CD4-positive, alpha-beta T cell treated with Interleukin-4 for 1 hour (primary cell): Measurements from ENCODE around the gene CCT6A.
"Not testable (repeated sequence)": the region's sequence is repeated elsewhere in the genome, so short reads cannot be mapped to it uniquely, and the experiment has no call there.

ENCODE experiments used
- DNase-seq, 2 donors: peaks; one replicate each; pipeline ENCODE4 v3.0.0-alpha.2; 2020 to 2022

The CCT6A gene

DNA sequence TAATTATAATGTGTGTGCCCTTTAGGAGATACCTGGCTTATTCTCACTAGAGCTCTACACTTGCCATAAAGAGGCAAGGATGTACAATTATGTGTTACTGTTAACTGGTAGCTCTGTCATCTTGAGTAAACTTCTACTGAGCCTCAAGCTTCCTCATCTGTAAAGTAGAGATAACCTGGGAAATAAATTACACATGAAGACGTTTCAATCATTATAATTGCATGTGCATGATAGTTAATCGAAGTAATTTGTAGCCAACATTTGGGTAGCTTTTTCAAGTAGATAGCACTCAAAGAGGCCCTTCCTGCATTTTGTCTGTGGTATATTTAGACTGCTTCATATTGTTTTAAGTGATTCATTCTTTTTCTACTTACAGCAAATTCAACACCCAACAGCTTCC, 2.4 kb downstream of the CCT6A start:
- no peak for DNase-seq

- DNase-seq, result no peak
These were observed 10.8 kb downstream of the CCT6A start for GRCh38 chr7:56062382-56062781.

DNA sequence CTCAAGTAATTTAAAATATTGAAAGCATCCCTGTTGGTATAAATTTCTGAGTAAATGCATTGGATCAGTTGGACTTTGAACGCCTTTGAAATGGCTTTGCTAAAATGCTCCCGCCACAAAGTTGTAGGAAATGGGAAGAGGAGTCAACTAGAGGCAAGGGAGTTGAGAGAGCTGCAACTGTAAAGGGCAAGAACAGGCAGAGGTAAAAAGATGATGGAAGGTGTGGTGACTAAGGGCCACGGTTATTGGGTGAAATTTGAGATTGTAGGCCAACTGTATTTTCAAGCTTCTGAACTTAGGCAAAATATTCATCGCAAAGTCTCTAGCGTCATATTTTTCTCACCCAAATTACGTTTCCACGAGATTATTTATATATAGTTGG, 11.9 kb downstream of the CCT6A start:
- DNase-seq, result no peak

DNA sequence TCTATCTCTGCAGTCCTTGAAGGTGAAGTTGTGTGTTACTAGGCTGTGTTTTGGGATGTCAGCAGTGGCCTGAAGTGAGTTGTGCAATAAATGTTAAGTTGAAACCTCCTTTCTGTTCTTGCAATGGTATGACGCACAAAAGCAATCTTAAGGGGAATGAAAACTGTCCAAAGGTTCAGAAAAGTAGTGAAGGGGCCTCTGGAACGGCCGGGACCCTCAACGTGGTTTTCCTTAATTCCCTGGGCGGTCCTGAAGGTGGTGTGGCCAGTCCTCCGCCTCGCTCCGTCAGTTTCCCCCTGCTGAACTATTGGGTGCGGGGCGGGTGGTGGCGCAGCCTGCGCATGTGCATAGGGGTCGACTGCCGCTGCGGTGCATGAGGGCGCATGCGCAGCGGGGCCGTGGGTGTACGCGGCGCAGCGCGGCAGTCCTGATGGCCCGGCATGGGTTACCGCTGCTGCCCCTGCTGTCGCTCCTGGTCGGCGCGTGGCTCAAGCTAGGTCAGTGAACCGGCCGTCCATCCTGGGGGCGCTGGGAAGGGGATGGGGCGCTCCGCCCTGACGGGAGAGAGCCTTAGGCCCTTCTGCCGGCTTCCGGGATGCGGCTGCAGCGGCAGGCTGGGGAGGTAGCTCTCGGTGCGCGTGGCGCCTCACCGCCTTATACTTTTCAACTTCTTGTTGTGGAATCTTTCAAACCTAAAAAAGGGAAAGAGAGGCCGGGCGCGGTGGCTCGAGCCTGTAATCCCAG, 12.5 kb downstream of the CCT6A start, which contains the start of gene SUMF2:
SUMF2 (plus strand) TSS at position 405 of the 744 bp plus-strand sequence; CDS start at position 431, 26 bp downstream.
- peak; percentile 89 to 90 for DNase-seq

- not testable (repeated sequence) for DNase-seq
These were observed 14.8 kb downstream of the CCT6A start for GRCh38 chr7:56066376-56066775.

DNA sequence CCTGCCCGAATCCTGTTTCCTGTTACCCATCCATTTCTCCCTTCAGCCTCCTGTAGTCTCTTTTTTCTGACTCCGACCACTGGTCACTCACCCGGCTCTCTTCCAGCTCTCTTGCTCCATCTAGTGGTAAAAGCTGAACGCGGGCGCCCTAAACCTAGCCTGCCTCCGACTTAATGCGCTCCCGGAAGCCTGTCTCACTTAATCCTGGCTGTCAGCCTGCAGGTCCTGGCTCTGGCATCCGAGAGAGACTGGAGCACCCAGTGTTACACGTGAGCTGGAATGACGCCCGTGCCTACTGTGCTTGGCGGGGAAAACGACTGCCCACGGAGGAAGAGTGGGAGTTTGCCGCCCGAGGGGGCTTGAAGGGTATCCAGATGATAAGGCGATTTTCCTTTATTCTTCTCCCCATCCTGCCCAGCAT, 22.8 kb downstream of the CCT6A start:
- DNase-seq, result peak; percentile 72 to 76

DNA sequence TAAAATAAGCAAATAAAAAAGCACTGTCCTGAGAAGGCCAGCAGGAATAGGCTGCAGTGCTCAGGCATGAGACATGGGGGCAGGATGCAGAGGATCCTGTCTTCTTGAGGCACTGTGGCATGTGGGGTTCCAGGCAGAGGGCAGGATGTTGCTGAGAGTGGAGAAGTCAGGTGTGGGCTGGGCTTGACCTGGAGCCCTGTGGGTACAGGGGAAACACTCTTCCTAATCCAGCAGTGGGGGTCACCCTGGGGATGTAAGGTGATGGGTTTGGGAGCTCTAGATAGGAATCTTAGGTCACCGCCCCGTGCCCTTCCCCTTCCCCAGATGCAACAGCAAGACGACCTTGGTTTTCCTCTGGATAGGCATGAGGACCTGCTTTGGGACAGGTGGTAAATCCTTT, 26.1 kb downstream of the CCT6A start:
- DNase-seq, result no peak

GRCh38 chr7:56078196-56078595, 26.6 kb downstream of the CCT6A start:
- no peak for DNase-seq

- DNase-seq, result no peak
These were observed 28.1 kb downstream of the CCT6A start for GRCh38 chr7:56079450-56080185.

GRCh38 chr7:56080726-56081435, 29.3 kb downstream of the CCT6A start:
- not testable (repeated sequence) for DNase-seq

- no peak for DNase-seq
These were observed 30.2 kb downstream of the CCT6A start for GRCh38 chr7:56081626-56082340.

GRCh38 chr7:56083150-56083785, 31.7 kb downstream of the CCT6A start:
- DNase-seq, result no peak

DNA sequence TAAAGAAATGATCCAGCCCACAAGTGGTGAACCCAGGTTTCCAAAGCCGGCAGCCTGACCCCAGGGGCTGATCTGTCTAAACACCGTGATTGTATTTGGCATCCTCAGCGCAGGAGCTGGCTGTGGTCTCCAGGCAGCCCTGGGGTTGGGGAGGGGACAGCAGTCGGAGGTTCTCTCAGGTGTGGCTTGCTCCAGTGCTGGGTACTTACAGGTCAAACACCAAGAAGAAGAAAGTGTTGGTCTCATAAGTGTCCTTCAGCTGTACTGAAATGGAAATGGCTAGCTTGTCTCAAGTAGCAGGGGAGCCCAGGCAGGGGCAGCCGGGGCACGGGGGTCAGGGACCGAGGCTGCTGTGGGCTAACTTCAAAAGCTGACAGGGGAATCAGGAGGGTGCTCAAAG, 35.2 kb downstream of the CCT6A start:
- DNase-seq, result no peak

GRCh38 chr7:56087445-56087844, 35.9 kb downstream of the CCT6A start:
- no peak for DNase-seq

GRCh38 chr7:56091591-56091990, 40.0 kb downstream of the CCT6A start:
- no peak for DNase-seq

DNA sequence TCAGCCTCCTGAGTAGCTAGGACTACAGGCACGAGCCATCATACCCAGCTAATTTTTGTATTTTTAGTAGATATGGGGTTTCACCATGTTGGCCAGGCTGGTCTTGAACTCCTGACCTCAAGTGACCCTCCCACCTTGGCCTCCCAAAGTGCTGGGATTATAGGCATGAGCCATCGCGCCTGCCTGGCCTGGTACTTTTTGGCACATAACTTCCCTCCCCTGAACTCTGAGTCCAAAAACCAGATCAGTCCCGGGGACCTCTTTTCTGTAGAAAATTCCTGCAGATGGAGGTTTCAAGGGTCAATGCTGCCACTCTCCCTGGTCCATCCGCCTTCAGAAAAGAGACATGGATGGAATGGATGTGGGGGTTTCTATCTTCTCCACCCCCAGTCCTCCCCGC, 40.8 kb downstream of the CCT6A start:
- not testable (repeated sequence) for DNase-seq

DNA sequence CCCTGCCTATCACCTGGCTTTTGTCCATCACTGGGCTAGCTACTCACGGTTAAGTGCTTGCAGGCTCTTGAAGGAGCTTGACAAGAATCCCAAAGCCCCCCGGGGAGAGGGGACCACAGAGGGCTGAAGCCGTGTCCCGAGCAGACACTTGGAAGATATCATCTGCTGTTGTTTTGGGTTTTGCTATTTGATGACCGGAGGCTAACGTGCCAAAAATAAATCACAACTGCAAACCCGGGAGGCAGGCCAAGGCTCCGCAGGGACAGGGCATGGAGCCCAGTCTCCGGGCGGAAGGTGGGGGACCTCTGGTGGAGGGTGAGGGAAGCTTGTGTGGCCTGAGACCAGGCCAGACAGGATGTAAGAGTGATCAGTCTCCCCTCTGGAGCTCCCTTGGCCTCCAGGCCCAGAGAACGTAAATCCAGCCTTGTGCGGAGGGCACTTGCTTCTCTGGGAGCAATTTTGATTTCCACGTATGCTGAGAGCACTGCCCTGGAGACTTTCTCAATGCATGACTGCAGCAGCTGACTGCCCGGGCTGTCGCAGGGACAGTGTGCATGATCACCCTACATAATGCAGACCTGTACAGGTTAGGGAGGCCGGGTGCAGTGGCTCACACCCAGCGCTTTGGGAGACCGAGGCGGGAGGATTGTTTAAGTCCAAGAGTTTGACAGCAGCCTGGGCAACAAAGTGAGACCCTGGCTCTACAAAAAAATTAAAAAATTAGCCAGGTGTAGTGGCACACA, 41.4 kb downstream of the CCT6A start, which contains the start of gene PHKG1:
PHKG1 (minus strand) TSS at position 164 of the 743 bp plus-strand sequence. CDS start 4,011 bp downstream, outside the sequence.
- no peak for DNase-seq

- no peak for DNase-seq
These were observed 46.1 kb downstream of the CCT6A start for GRCh38 chr7:56097700-56098099.

- DNase-seq, result not testable (repeated sequence)
These were observed 46.8 kb downstream of the CCT6A start for GRCh38 chr7:56098187-56099008.

- no peak for DNase-seq
These were observed 48.1 kb downstream of the CCT6A start for GRCh38 chr7:56099653-56100052.

DNA sequence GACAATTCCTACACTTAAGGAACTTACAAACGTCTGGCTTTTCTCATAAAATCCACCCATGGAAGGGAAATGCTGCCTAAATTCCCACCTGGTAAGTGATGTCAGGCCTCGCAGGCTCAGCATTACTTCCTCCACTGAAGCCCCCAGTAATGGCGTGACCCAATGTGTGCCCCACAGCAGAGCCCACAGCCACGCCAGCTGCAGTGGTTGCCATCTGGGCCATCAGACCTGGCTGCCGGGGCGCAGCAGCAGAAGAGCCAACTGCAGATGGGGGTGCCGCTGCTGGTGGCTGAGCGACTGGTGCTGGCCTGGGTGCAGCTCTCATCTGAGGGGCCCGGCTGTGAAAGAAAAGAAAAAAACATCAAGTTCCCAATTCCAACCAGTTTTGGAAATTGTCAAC, 52.6 kb downstream of the CCT6A start:
- not testable (repeated sequence) for DNase-seq
